GM19455 (cell line): Measurements from ENCODE around the gene EBF4.

Experiments
- ATAC-seq: cut with Tn5 transposase; IDR thresholded peaks from one replicate; pipeline ENCODE4 v1.9.1; 2021; ENCODE audit not compliant: unreplicated experiment

EBF4 gene

DNA sequence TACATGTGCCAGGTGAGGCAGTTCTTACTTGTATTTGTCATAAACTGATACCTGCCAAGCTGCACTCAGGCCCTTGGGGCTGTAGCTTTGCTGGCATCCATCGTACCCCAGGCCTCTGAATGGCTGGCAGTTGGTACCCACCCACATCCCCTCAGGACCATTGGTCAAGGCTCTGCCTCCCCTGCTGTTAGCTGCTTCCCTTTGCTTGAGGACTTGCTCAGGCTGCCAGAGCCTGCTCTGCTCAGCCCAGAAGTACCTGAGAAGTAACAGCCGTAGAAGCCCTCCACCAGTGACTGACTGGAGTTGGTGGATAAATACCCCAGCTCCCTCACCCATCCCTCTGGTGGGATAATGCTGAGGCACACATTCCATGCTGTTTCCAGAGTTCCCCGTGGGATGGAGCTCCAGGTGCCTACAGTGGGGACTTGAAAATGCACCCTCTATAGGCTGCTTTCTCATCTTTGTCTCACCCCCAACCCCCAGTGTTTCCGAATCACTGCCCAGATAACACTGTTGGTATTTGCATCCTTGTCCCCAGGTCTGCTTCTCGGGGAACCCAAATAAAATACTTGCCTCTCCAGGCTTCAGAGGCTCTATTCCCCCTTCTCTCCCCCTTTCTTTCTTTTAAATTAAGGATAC, 7.3 kb downstream of the EBF4 start:
- no peak for ATAC-seq

- no peak for ATAC-seq
Observed at GRCh38 chr20:2700913-2701620, 8.5 kb downstream of the EBF4 start.

GRCh38 chr20:2701671-2702081, 9.1 kb downstream of the EBF4 start:
- no peak for ATAC-seq

DNA sequence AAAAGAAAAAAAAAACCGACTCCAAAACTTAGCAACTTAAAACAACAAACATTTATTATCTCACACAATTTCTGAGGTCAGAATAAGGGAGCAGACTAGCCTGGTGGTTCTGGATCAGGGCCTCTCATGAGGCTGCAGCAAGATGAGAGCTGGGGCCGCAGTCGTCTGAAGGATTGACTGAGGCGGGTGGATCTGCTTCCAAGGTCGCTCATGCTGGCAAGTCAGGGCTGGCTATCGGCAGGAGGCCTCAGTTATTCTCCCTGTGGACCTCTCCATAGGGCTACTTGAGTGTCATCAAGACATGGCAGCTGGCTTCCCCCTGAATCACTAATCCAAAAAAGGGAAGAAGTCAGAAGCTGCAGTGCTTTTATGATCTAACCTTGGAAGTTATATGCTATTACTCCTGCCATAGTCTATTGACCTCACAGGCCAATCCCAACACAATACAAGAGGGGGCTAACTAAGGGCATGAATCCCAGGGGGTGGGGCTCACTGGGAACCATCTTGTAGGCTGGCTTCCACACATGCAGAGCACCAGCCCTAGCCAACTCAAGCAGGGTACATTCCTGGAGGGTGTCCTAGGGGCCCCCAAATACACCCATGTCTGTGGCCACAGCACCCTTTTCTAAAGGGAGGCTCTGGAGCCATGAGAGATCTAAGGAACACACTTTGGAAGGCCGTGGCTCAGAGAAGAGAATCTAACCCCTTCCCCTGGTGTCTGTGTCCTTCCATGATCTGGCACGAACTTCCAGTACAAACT, 11.3 kb downstream of the EBF4 start:
- no peak for ATAC-seq

- no peak for ATAC-seq
Observed at GRCh38 chr20:2705931-2706645, 13.5 kb downstream of the EBF4 start.

- ATAC-seq: no peak
Observed at GRCh38 chr20:2706688-2707352, 14.2 kb downstream of the EBF4 start.

DNA sequence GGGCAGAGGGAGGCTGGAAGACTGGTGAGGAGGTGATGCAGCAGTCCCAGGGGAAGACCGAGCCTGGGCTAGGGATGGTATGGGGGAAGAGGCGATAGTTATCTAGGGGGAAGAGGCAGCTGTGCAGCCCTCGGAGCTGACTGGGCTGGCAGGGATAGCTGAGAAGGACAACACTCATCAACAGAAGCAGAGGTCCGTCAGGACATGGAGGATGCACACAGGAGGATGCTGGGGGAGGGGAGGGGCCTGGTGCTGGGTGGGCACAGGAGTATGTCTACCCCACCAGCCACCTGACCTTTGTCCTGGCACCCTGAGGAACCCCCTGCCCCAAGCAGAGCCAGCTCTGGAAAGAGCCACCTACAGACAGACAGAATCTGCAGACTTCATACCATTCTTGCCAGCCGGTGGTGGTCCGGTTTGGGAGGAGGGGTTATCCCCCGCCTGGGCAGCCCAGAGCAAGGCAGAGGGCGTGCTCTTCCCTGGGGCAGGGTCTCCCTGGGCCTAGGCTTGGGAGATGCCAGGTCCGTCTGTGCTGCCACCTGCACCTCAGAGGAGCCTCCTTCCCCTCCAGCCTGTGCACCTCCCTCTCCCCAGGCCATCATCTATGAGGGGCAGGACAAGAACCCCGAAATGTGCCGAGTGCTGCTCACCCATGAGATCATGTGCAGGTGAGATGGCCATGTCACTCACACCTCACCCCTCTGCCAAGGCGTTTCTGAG, 14.9 kb downstream of the EBF4 start:
- no peak for ATAC-seq

DNA sequence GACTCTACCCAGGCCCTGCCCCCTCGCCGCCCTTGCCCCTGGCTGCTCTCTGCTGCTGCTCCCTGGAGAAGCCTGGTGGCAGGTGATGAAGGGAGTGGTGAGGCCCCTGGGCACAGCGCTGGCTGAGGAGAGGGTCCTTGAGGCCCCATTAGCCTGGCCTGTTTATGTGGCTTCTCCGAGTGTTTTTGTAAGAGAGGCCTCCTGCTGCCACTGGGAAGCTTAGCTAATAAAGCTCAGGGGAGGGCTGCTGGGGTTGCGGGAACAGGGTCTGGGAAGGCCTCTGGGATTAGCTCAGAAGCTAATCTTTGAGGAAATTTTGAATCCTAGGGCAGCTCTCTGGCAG, 15.5 kb downstream of the EBF4 start:
- no peak for ATAC-seq

DNA sequence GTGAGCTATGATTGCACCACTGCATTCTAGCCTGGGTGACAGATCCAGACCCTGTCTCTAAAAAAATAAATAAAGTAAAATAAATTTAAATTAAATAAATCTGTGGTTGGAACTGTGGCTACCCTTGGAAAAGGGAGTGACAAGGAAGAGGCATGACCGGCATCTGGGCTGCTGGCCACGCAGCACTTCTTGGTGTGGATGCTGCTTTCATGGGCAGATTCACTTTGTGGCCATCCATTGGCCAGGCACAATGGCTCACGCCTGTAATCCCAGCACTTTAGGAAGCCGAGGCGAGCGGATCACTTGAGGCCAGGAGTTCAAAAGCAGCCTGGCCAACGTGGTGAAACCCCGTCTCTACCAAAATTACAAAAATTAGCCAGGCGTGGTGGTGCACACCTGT, 16.1 kb downstream of the EBF4 start:
- ATAC-seq: no peak

DNA sequence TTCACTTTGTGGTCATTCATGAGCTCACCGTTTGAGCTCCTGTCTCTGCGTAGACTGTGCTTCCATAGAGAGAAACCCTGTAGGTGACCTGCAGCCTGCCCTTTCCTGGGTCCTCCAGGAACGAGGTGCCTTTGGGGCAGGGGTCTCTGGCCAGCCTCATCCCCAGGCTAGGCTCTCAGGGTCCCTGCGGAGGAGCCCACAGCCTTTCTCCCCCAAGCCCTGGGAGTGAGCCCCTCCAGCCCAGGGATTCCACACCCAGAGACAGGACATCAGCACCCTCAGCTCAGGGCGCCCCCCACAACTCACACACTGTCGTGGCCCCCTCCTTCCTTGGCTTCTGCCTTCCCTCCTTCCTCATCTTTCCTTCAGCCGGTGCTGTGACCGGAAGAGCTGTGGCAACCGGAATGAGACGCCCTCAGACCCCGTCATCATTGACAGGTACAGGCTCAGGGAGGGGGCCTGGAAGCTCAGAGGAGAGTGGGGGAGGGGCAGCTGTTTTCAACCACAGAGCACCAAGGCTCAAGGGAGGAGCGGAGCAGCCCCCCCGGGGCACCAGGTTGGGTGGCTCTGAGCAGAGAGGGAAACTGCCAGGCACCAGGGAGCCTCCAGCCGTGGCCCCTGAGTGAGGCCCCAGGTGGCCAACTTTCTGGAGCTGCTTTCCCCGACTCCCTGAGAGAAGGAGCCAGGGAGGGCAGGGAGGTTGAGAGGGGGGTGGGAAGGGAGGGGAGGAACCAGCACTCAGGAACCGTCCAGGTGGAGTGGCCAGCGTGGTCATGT, 16.8 kb downstream of the EBF4 start:
- no peak for ATAC-seq

DNA sequence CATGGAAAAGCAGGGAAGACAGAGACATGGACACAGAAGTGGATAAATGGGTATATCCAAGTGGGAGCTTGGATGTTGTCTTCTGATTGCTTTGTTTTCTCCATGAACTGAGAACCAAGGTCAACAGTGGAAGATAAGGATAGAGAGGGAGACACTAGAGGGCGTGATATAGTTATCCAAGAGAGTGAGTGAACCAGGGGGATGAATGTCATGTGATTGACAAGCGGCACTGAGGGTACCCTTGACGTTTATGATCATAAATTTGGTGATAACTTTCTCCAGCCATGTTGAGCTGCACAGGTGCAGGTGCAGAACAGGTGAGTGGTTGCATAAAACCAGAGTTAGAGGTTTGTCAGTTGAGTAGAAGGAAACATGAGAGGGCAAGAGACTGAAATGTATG, 20.7 kb downstream of the EBF4 start:
- no peak for ATAC-seq

- no peak for ATAC-seq
Observed at GRCh38 chr20:2729251-2729713, 36.7 kb downstream of the EBF4 start.

DNA sequence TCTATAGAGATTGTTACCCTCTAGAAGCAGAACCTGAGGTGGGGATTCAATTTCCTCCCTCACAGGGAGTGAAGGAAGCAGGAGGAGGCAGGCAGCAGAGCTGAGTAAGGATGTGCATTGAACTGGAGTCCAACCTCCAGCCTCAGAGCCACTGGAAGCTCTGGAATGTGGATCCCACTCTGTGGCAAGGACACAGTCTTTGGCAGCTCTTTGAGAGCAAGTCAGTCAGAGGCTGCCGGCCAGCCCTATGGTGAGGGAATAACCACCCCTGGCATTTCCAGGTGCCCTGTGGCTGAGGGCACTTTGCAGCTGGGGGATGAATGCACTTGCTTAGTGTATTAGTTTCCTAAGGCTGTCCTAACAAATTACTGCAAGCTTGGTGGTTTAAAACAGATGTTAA, 37.2 kb downstream of the EBF4 start:
- ATAC-seq: no peak

DNA sequence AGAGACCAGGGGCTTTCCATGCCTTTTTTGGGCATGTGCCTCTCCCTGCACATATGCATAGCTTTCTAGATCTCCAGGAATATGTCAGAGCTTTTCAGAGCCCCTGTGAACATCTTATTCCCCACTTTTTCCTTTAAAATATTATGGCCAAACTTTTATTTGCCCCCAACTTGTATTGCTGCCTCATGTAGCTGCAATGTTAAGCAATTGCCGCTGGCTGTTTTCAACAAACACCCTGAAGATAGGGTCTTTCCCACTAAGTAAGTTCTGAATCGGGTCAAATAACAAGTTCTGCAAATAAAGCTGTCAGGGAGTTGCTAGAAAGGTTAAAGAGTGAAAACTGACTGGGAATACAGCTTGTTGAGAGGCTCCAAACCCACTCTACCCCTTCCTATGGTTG, 42.3 kb downstream of the EBF4 start:
- no peak for ATAC-seq

DNA sequence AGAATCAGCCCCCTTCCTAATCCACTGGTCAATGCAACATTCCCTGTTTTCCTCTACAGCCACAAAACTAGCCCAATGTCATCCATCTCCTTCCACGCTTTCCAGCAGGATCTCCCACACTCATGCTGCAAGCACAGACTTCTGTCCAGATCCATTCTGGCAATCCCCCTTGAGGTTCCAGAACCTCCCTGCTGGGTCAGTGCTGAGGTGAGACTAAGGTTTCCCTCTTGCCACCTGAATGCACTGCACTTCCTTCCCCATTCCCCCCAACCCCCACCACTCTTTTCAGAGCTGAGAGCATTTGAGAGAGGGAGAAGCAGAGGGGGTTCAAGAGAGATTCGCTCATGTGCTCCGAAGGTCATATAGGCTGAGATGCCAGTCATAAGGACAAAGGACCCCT, 43.9 kb downstream of the EBF4 start:
- ATAC-seq: no peak

GRCh38 chr20:2738331-2739041, 45.9 kb downstream of the EBF4 start:
- ATAC-seq: no peak

DNA sequence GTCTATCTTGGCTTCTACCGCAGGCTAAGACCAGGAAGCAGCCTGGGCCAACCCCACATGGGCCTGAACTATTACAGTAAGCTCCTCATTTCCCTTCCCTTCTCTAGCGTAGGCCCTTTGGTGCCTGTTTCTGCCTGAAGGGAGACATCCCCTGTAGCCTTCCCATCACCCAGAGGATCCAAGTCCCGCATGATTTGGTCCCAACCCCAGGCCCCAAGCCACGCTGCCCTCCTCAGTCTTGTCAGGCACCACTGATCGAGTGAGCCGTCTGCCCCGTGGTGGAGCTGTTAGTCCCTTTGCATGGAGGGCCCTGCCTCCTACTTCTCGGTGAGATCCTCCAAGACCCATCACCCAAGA, 46.4 kb downstream of the EBF4 start:
- no peak for ATAC-seq

DNA sequence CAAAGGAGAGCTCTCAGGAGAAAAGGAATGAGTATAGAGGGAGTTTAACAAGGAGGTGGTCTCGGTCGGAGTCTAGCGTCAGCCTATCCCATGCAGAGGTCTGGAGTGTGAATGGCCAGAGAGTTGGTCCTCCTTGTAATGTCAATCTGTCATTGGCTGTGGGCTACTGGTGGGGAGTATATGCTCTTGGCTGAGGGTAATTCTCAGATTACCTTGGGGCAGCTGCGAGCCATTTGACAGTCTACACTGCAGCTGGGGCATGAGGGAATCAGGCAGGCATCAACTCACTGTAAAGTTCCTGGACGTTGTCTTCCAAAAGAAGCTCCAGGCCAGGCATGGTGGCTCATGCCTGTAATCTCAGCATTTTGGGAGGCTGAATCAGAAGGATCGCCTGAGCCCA, 48.1 kb downstream of the EBF4 start:
- ATAC-seq: no peak

GRCh38 chr20:2741463-2741862, 48.9 kb downstream of the EBF4 start:
- ATAC-seq: no peak
